ENCODE results near the gene TMEM132D. TPM values are rescaled to one million over a fixed set of nuclear protein-coding genes. Genes with fewer than 3 reads are reported as not detected.
A peak's percentile ranks its signal among the peaks of the same experiment; 100 is the strongest.

Gene TMEM132D
- total and polyA plus RNA-seq, 3 donors from 2014 or later = 0.44 to 0.50 (median 0.47) TPM

DNA sequence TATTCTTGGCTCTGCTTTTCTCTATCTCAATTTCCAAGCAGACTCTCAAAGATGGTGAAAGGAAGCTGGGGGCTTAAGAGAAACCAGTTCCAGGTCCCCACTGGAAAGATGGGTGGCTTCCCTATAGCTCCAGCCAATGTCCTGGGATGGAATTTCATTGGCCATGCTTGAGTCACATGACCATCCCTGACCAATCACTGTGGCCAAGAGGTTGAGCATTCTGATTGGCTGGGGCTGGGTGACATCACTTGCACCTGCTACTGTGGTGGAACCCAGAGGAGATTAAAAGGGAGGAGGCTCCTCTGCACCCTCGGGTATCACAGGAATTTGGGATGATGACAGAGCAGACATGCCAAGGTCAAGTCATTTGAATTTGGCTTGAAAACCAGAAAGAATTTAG is 436.5 kb downstream of the TMEM132D start:
- no peak overlapping the region for H3K4me3 ChIP-seq
- H3K4me1 ChIP-seq = no peaks in the 10 kb centered on the region
- peak; percentile 66 for DNase-seq
- H3K36me3 ChIP-seq (ENCODE audit: low read depth, missing control alignments) = no peaks in the 10 kb centered on the region
- intact Hi-C loops (cut with DNase I; ENCODE audit: low total_unique reads) = no loop called here
- no peaks in the 10 kb centered on the region for H3K27me3 ChIP-seq
- TF ChIP-seq, protein P1, sequence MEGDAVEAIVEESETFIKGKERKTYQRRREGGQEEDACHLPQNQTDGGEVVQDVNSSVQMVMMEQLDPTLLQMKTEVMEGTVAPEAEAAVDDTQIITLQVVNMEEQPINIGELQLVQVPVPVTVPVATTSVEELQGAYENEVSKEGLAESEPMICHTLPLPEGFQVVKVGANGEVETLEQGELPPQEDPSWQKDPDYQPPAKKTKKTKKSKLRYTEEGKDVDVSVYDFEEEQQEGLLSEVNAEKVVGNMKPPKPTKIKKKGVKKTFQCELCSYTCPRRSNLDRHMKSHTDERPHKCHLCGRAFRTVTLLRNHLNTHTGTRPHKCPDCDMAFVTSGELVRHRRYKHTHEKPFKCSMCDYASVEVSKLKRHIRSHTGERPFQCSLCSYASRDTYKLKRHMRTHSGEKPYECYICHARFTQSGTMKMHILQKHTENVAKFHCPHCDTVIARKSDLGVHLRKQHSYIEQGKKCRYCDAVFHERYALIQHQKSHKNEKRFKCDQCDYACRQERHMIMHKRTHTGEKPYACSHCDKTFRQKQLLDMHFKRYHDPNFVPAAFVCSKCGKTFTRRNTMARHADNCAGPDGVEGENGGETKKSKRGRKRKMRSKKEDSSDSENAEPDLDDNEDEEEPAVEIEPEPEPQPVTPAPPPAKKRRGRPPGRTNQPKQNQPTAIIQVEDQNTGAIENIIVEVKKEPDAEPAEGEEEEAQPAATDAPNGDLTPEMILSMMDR (IDR thresholded peaks at IDR 0.05) = no peak
- no peak for TF ChIP-seq POLR2A (IDR thresholded peaks at IDR 0.05)
- 0 to 22% methylated on average over 1 of the region's 1 CpG for WGBS, 2 donors
- H3K27ac ChIP-seq = no peak overlapping the region
- no peaks in the 10 kb centered on the region for H3K9me3 ChIP-seq

DNA sequence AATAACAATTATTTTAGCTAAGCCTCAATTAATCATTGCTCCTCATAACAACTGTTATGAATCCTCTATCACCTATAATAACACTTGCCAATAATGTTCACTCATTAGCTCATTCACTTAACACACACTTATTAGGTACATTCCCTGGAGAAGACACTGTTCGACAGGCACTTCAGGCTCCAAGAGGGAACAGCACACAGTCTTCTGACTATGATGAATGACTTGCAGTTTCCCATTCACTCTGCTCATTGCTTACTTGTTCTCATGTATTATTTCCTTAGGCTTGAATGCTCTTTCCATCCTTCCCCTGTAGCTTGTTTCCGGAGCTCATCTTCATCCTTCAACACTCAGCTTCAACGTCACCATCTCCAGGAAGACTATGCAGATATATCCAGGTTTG is 437.3 kb downstream of the TMEM132D start:
- TF ChIP-seq, protein P1 (IDR thresholded peaks at IDR 0.05) = no peak
- TF ChIP-seq POLR2A (IDR thresholded peaks at IDR 0.05) = no peak
- no peak for DNase-seq
- Histone ChIP-seq H3K27ac (no peak overlapping the region), H3K36me3 (ENCODE audit: low read depth, missing control alignments) (no peaks in the 10 kb centered on the region), H3K4me1 (no peaks in the 10 kb centered on the region), H3K4me3 (no peak overlapping the region), H3K27me3 (no peaks in the 10 kb centered on the region), H3K9me3 (no peaks in the 10 kb centered on the region)
- WGBS, 2 donors = 62 to 74% methylated on average over 3 of the region's 3 CpGs
- intact Hi-C loops (cut with DNase I; ENCODE audit: low total_unique reads) = no loop called here

DNA sequence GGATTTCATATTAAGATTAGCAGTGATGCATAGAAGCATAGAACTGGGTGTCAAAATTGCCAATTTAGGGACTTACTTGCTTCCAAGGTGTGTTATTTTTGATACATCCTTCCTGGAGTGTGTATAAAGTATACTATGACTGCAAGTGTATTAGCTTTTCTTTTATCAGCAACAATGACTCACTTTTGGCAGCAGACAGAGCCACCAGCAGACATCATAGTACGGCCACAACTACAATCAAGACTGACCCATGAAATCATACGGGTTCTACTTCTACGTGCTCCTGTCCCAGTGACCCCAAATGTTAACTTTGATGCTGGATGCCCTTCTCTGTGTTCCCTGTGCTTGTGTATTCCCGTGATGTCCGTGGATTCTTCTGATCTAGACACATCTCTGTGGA is 443.9 kb downstream of the TMEM132D start:
- Histone ChIP-seq H3K4me1 (no peaks in the 10 kb centered on the region), H3K9me3 (no peaks in the 10 kb centered on the region), H3K27ac (no peak overlapping the region), H3K4me3 (no peak overlapping the region), H3K27me3 (no peaks in the 10 kb centered on the region), H3K36me3 (ENCODE audit: low read depth, missing control alignments) (no peaks in the 10 kb centered on the region)
- DNase-seq = no peak
- 82% methylated on average over 5 of the region's 5 CpGs for WGBS, 2 donors
- intact Hi-C loops (cut with DNase I; ENCODE audit: low total_unique reads) = no loop called here
- no peak for TF ChIP-seq POLR2A (IDR thresholded peaks at IDR 0.05)
- TF ChIP-seq, protein P1 (IDR thresholded peaks at IDR 0.05) = no peak

DNA sequence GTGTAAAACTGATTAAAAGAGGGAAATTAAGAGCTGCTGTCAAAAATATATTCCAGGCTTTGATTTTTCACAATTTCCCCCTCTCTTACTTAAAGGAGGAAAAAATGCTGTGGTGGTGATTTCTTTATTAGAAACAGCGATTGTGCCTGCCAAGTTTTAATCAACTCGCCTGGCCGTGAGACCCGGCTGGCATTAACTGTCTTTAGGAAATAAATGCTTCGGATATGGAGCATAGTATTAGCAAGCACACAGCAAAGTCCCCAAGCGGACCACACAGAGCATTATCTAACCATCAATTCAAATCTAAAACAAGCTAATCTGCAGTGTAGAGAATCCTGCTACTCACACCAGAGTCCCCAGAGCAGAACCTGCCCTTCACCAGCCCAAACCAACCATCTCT is 457.1 kb downstream of the TMEM132D start:
- Histone ChIP-seq H3K36me3 (ENCODE audit: low read depth, missing control alignments) (no peaks in the 10 kb centered on the region), H3K27me3 (no peaks in the 10 kb centered on the region), H3K4me3 (no peak overlapping the region), H3K9me3 (no peaks in the 10 kb centered on the region), H3K4me1 (no peaks in the 10 kb centered on the region), H3K27ac (no peak overlapping the region)
- no peak for TF ChIP-seq POLR2A (IDR thresholded peaks at IDR 0.05)
- no peak for DNase-seq
- intact Hi-C loops (cut with DNase I; ENCODE audit: low total_unique reads) = no loop called here
- WGBS, 2 donors = 74 to 84% methylated on average over 6 of the region's 6 CpGs

DNA sequence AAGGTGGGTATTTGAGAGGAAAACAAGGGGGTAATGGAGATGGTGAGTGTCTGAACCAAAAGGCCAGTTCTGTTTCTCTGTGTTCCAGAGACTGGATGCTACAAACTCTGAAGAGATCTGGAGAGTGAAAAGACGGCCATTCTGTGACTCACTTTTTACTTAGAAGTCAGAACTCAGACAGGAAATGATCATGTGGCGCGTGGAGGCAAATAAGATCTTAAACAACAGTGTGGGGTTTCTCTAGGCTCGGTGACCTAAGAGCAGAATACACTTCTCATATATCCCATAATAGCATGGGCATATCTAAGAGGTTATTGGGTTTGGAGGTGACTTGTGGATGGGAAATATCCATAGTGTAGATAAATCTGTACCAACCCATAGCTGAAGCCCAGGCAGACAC is 463.5 kb downstream of the TMEM132D start:
- H3K4me1 ChIP-seq = no peaks in the 10 kb centered on the region
- H3K36me3 ChIP-seq (ENCODE audit: low read depth, missing control alignments) = no peaks in the 10 kb centered on the region
- no peak overlapping the region for H3K4me3 ChIP-seq
- no peaks in the 10 kb centered on the region for H3K27me3 ChIP-seq
- DNase-seq = no peak
- WGBS, 2 donors = 90 to 92% methylated on average over 4 of the region's 4 CpGs
- H3K27ac ChIP-seq = no peak overlapping the region
- H3K9me3 ChIP-seq = no peaks in the 10 kb centered on the region
- TF ChIP-seq POLR2A (IDR thresholded peaks at IDR 0.05) = no peak
- TF ChIP-seq, protein P1 (IDR thresholded peaks at IDR 0.05) = no peak
- intact Hi-C loops (cut with DNase I; ENCODE audit: low total_unique reads) = no loop called here
